Measurements from ENCODE around the gene LRMDA. TPM values are rescaled to one million over a fixed set of nuclear protein-coding genes. Genes with fewer than 3 reads are reported as not detected.

LRMDA gene
- total and polyA plus RNA-seq, 2 donors (not counting 1 experiment from before 2014, with no cell fraction given) = 0.12 TPM; not detected in 1

- Mint-ChIP-seq H3K4me3 (no peak overlapping the region), H3K4me1 (no peaks in the 10 kb centered on the region), H3K27ac (no peak overlapping the region), H3K9me3 (ENCODE audit: insufficient read depth) (no peaks in the 10 kb centered on the region), H3K27me3 (no peaks in the 10 kb centered on the region)
- H3K9ac ChIP-seq (ENCODE audit: low read length) = no peak overlapping the region
- no peaks in the 10 kb centered on the region for H3K9me3 ChIP-seq (ENCODE audit: control extremely low read depth in 1 of 3, control insufficient read depth in 2 of 3, insufficient read depth in 1 of 3, low read length in 2 of 3)
- no peak for TF ChIP-seq EZH2 (IDR thresholded peaks at IDR 0.05; ENCODE audit: borderline replicate concordance, insufficient read depth, low read depth, low read length, poor library complexity, severe bottlenecking)
- TF ChIP-seq, protein P1, sequence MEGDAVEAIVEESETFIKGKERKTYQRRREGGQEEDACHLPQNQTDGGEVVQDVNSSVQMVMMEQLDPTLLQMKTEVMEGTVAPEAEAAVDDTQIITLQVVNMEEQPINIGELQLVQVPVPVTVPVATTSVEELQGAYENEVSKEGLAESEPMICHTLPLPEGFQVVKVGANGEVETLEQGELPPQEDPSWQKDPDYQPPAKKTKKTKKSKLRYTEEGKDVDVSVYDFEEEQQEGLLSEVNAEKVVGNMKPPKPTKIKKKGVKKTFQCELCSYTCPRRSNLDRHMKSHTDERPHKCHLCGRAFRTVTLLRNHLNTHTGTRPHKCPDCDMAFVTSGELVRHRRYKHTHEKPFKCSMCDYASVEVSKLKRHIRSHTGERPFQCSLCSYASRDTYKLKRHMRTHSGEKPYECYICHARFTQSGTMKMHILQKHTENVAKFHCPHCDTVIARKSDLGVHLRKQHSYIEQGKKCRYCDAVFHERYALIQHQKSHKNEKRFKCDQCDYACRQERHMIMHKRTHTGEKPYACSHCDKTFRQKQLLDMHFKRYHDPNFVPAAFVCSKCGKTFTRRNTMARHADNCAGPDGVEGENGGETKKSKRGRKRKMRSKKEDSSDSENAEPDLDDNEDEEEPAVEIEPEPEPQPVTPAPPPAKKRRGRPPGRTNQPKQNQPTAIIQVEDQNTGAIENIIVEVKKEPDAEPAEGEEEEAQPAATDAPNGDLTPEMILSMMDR (IDR thresholded peaks at IDR 0.05) = no peak
- no peak for DNase-seq
- no peak for ATAC-seq (ENCODE audit: low read depth)
- H3K79me2 ChIP-seq (ENCODE audit: control insufficient read depth, insufficient read depth, low read length) = no peaks in the 10 kb centered on the region
- intact Hi-C loops (cut with micrococcal nuclease) = no loop called here
- no peaks in the 10 kb centered on the region for H3K36me3 ChIP-seq (replicated peaks in 1 of 2; ENCODE audit: control extremely low read depth in 1 of 2, control insufficient read depth in 1 of 2, extremely low read depth in 1 of 2, insufficient read depth in 2 of 2, low read length in 1 of 2)
- no peaks in the 10 kb centered on the region for H3K27me3 ChIP-seq (replicated peaks in 1 of 4; ENCODE audit: control extremely low read depth in 1 of 4, control insufficient read depth in 3 of 4, insufficient read depth in 4 of 4, low read length in 3 of 4)
- H3K4me3 ChIP-seq (ENCODE audit: control extremely low read depth in 1 of 5, extremely low read depth in 1 of 5, insufficient read depth in 1 of 5, low read depth in 2 of 5, low read length in 4 of 5) = no peak overlapping the region
- no peaks in the 10 kb centered on the region for H3K4me1 ChIP-seq (ENCODE audit: control insufficient read depth in 2 of 2, insufficient read depth in 2 of 2, low read length in 2 of 2)
- CTCF ChIA-PET = no interaction called here
- WGBS (ENCODE audit: insufficient coverage) = 94% methylated on average over 4 of the region's 11 CpGs
- H2AFZ ChIP-seq (ENCODE audit: insufficient read depth, low read depth, low read length, poor library complexity, severe bottlenecking) = no peak overlapping the region
- POLR2A ChIA-PET = no interaction called here
- H3K4me2 ChIP-seq (replicated peaks; ENCODE audit: low read depth, low read length, poor library complexity, severe bottlenecking) = no peak overlapping the region
- H4K20me1 ChIP-seq (ENCODE audit: control insufficient read depth, insufficient read depth, low read length, poor library complexity, severe bottlenecking) = no peaks in the 10 kb centered on the region
- H3K27ac ChIP-seq (ENCODE audit: low read length in 2 of 2) = no peak overlapping the region
Measured at GRCh38 chr10:76251841-76252671, 820.6 kb downstream of the LRMDA start.

- POLR2A ChIA-PET = no interaction called here
- CTCF ChIA-PET = no interaction called here
- intact Hi-C loops (cut with micrococcal nuclease) = no loop called here
- no peaks in the 10 kb centered on the region for H3K9me3 ChIP-seq (ENCODE audit: control extremely low read depth in 1 of 3, control insufficient read depth in 2 of 3, insufficient read depth in 1 of 3, low read length in 2 of 3)
- Mint-ChIP-seq H3K27me3 (no peaks in the 10 kb centered on the region), H3K4me3 (no peak overlapping the region), H3K27ac (no peak overlapping the region), H3K9me3 (ENCODE audit: insufficient read depth) (no peaks in the 10 kb centered on the region), H3K4me1 (no peaks in the 10 kb centered on the region)
- H3K4me3 ChIP-seq (ENCODE audit: control extremely low read depth in 1 of 5, extremely low read depth in 1 of 5, insufficient read depth in 1 of 5, low read depth in 2 of 5, low read length in 4 of 5) = no peak overlapping the region
- TF ChIP-seq, protein P1 (IDR thresholded peaks at IDR 0.05) = no peak
- no peak for TF ChIP-seq EZH2 (IDR thresholded peaks at IDR 0.05; ENCODE audit: borderline replicate concordance, insufficient read depth, low read depth, low read length, poor library complexity, severe bottlenecking)
- ATAC-seq (ENCODE audit: low read depth) (no peak), DNase-seq (no peak)
- no peak overlapping the region for H3K27ac ChIP-seq (ENCODE audit: low read length in 2 of 2)
- H3K4me1 ChIP-seq (ENCODE audit: control insufficient read depth in 2 of 2, insufficient read depth in 2 of 2, low read length in 2 of 2) = no peaks in the 10 kb centered on the region
- no peak overlapping the region for H3K4me2 ChIP-seq (replicated peaks; ENCODE audit: low read depth, low read length, poor library complexity, severe bottlenecking)
- H2AFZ ChIP-seq (ENCODE audit: insufficient read depth, low read depth, low read length, poor library complexity, severe bottlenecking) = no peak overlapping the region
- H3K27me3 ChIP-seq (replicated peaks in 1 of 4; ENCODE audit: control extremely low read depth in 1 of 4, control insufficient read depth in 3 of 4, insufficient read depth in 4 of 4, low read length in 3 of 4) = no peaks in the 10 kb centered on the region
- no peaks in the 10 kb centered on the region for H4K20me1 ChIP-seq (ENCODE audit: control insufficient read depth, insufficient read depth, low read length, poor library complexity, severe bottlenecking)
- 83% methylated on average over 4 of the region's 7 CpGs for WGBS (ENCODE audit: insufficient coverage)
- H3K9ac ChIP-seq (ENCODE audit: low read length) = no peak overlapping the region
- no peaks in the 10 kb centered on the region for H3K79me2 ChIP-seq (ENCODE audit: control insufficient read depth, insufficient read depth, low read length)
- H3K36me3 ChIP-seq (replicated peaks in 1 of 2; ENCODE audit: control extremely low read depth in 1 of 2, control insufficient read depth in 1 of 2, extremely low read depth in 1 of 2, insufficient read depth in 2 of 2, low read length in 1 of 2) = no peaks in the 10 kb centered on the region
Measured at GRCh38 chr10:76252733-76253132, 821.3 kb downstream of the LRMDA start.
